ENCODE results near the gene LAMP5.

LAMP5 gene

GRCh38 chr20:9476637-9477036, 37.8 kb upstream of the LAMP5 start:
- TF ChIP-seq CTCF (IDR thresholded peaks at IDR 0.05; ENCODE audit: low read depth, low read length) (no peak), POLR2A (IDR thresholded peaks at IDR 0.05; ENCODE audit: extremely low read depth, insufficient read length) (no peak), MAX (IDR thresholded peaks at IDR 0.05; ENCODE audit: low read depth, low read length) (no peak), MYC (IDR thresholded peaks at IDR 0.05; ENCODE audit: low read depth, low read length) (no peak)
- no peak overlapping the region for H3K4me3 ChIP-seq (ENCODE audit: low read depth, low read length)
- no peak for DNase-seq (ENCODE audit: low read depth)

GRCh38 chr20:9478771-9479170, 35.6 kb upstream of the LAMP5 start:
- no peak for DNase-seq (ENCODE audit: low read depth)
- H3K4me3 ChIP-seq (ENCODE audit: low read depth, low read length) = no peak overlapping the region
- no peak for TF ChIP-seq MYC (IDR thresholded peaks at IDR 0.05; ENCODE audit: low read depth, low read length)
- TF ChIP-seq MAX (IDR thresholded peaks at IDR 0.05; ENCODE audit: low read depth, low read length) = no peak
- no peak for TF ChIP-seq CTCF (IDR thresholded peaks at IDR 0.05; ENCODE audit: low read depth, low read length)
- TF ChIP-seq POLR2A (IDR thresholded peaks at IDR 0.05; ENCODE audit: extremely low read depth, insufficient read length) = no peak

GRCh38 chr20:9480066-9480465, 34.3 kb upstream of the LAMP5 start:
- no peak for DNase-seq (ENCODE audit: low read depth)
- H3K4me3 ChIP-seq (ENCODE audit: low read depth, low read length) = no peak overlapping the region
- TF ChIP-seq CTCF (IDR thresholded peaks at IDR 0.05; ENCODE audit: low read depth, low read length) (no peak), MYC (IDR thresholded peaks at IDR 0.05; ENCODE audit: low read depth, low read length) (no peak), POLR2A (IDR thresholded peaks at IDR 0.05; ENCODE audit: extremely low read depth, insufficient read length) (no peak), MAX (IDR thresholded peaks at IDR 0.05; ENCODE audit: low read depth, low read length) (no peak)

GRCh38 chr20:9482180-9482579, 32.2 kb upstream of the LAMP5 start:
- no peak for TF ChIP-seq MAX (IDR thresholded peaks at IDR 0.05; ENCODE audit: low read depth, low read length)
- no peak for TF ChIP-seq MYC (IDR thresholded peaks at IDR 0.05; ENCODE audit: low read depth, low read length)
- no peak for TF ChIP-seq POLR2A (IDR thresholded peaks at IDR 0.05; ENCODE audit: extremely low read depth, insufficient read length)
- TF ChIP-seq CTCF (IDR thresholded peaks at IDR 0.05; ENCODE audit: low read depth, low read length) = no peak
- no peak for DNase-seq (ENCODE audit: low read depth)
- H3K4me3 ChIP-seq (ENCODE audit: low read depth, low read length) = no peak overlapping the region

- TF ChIP-seq POLR2A (IDR thresholded peaks at IDR 0.05; ENCODE audit: extremely low read depth, insufficient read length) = no peak
- TF ChIP-seq MAX (IDR thresholded peaks at IDR 0.05; ENCODE audit: low read depth, low read length) = no peak
- no peak for TF ChIP-seq CTCF (IDR thresholded peaks at IDR 0.05; ENCODE audit: low read depth, low read length)
- TF ChIP-seq MYC (IDR thresholded peaks at IDR 0.05; ENCODE audit: low read depth, low read length) = no peak
- no peak overlapping the region for H3K4me3 ChIP-seq (ENCODE audit: low read depth, low read length)
- no peak for DNase-seq (ENCODE audit: low read depth)
Observed at GRCh38 chr20:9483131-9483530, 31.3 kb upstream of the LAMP5 start.
